ENCODE results near the gene ADGRD1. TPM values are rescaled to one million over a fixed set of nuclear protein-coding genes. Genes with fewer than 3 reads are reported as not detected.

ADGRD1 gene
- polyA plus RNA-seq, 3 donors: 4.7 to 17.9 (median 4.9) TPM

- Histone ChIP-seq H2AFZ (ENCODE audit: insufficient read depth, low read depth, low read length, poor library complexity, severe bottlenecking) (no peak overlapping the region), H4K20me1 (ENCODE audit: insufficient read depth, low read length) (no peaks in the 10 kb centered on the region), H3K27ac (ENCODE audit: low read depth in 1 of 2, low read length in 2 of 2) (no peak overlapping the region), H3K9ac (ENCODE audit: insufficient read depth, low read length, poor library complexity, severe bottlenecking) (no peak overlapping the region), H3K4me1 (ENCODE audit: control insufficient read depth in 1 of 2, insufficient read depth in 2 of 2, low read length in 2 of 2) (no peaks in the 10 kb centered on the region), H3K36me3 (replicated peaks in 1 of 2; ENCODE audit: control insufficient read depth in 1 of 2, insufficient read depth in 2 of 2, low read length in 2 of 2) (no peaks in the 10 kb centered on the region), H3K4me3 (replicated peaks in 1 of 3; ENCODE audit: low read depth in 2 of 3, low read length in 3 of 3) (no peak overlapping the region), H3K27me3 (ENCODE audit: control insufficient read depth in 2 of 2, insufficient read depth in 2 of 2, low read length in 2 of 2) (no peaks in the 10 kb centered on the region), H3K4me2 (replicated peaks; ENCODE audit: extremely low read depth, low read length, poor library complexity, severe bottlenecking) (no peak overlapping the region), H3K79me2 (ENCODE audit: insufficient read depth, low read length) (no peaks in the 10 kb centered on the region), H3K9me3 (replicated peaks in 1 of 2; ENCODE audit: control insufficient read depth in 1 of 2, insufficient read depth in 1 of 2, low read length in 2 of 2) (no peaks in the 10 kb centered on the region)
- Mint-ChIP-seq H3K4me1 (peaks cover 5% of the 10 kb centered on the region), H3K36me3 (peaks cover 8 to 13% of the 10 kb centered on the region in 2 donors), H3K27ac (no peak overlapping the region), H3K4me3 (no peak overlapping the region), H3K9me3 (peaks cover 0 to 3% (median 0%) of the 10 kb centered on the region in 7 donors), H3K27me3 (ENCODE audit: low read depth in 3 of 3) (peaks cover 1 to 6% (median 1%) of the 10 kb centered on the region in 3 donors)
- 98% methylated on average over 5 of the region's 8 CpGs for WGBS (ENCODE audit: insufficient coverage)
- intact Hi-C loops (cut with micrococcal nuclease): no loop called here
- TF ChIP-seq, protein P1, sequence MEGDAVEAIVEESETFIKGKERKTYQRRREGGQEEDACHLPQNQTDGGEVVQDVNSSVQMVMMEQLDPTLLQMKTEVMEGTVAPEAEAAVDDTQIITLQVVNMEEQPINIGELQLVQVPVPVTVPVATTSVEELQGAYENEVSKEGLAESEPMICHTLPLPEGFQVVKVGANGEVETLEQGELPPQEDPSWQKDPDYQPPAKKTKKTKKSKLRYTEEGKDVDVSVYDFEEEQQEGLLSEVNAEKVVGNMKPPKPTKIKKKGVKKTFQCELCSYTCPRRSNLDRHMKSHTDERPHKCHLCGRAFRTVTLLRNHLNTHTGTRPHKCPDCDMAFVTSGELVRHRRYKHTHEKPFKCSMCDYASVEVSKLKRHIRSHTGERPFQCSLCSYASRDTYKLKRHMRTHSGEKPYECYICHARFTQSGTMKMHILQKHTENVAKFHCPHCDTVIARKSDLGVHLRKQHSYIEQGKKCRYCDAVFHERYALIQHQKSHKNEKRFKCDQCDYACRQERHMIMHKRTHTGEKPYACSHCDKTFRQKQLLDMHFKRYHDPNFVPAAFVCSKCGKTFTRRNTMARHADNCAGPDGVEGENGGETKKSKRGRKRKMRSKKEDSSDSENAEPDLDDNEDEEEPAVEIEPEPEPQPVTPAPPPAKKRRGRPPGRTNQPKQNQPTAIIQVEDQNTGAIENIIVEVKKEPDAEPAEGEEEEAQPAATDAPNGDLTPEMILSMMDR (IDR thresholded peaks at IDR 0.05): no peak
- DNase-seq: no peak
Measured at GRCh38 chr12:131119936-131120335, 166.2 kb downstream of the ADGRD1 start.

DNA sequence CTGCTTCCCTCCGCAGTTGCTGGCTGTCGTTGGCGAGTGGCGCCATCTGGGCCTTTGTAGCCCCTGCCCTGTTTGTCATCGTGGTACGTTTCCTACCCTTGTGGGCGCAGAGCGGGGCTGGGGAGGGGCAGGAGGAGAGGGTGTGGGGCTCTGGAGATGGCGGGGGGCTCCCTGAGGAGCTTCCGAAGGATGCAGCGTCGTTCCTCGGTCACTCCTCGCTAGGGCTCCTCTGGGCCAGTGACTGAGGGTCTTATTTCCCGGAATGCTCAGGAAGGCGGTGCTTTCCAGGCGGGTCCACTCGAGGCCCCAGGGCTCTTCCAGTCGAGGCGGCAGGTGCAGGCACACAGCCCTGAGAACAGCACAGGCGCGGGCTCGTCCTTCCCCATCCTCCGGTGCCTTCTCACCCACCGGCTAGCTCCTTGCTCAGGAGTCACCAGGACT is 167.1 kb downstream of the ADGRD1 start:
- 94% methylated on average over 23 of the region's 25 CpGs for WGBS (ENCODE audit: insufficient coverage)
- Histone ChIP-seq H3K36me3 (replicated peaks in 1 of 2; ENCODE audit: control insufficient read depth in 1 of 2, insufficient read depth in 2 of 2, low read length in 2 of 2) (no peaks in the 10 kb centered on the region), H3K9me3 (replicated peaks in 1 of 2; ENCODE audit: control insufficient read depth in 1 of 2, insufficient read depth in 1 of 2, low read length in 2 of 2) (no peaks in the 10 kb centered on the region), H2AFZ (ENCODE audit: insufficient read depth, low read depth, low read length, poor library complexity, severe bottlenecking) (no peak overlapping the region), H3K4me3 (replicated peaks in 1 of 3; ENCODE audit: low read depth in 2 of 3, low read length in 3 of 3) (no peak overlapping the region), H3K4me1 (ENCODE audit: control insufficient read depth in 1 of 2, insufficient read depth in 2 of 2, low read length in 2 of 2) (no peaks in the 10 kb centered on the region), H3K4me2 (replicated peaks; ENCODE audit: extremely low read depth, low read length, poor library complexity, severe bottlenecking) (no peak overlapping the region), H4K20me1 (ENCODE audit: insufficient read depth, low read length) (no peaks in the 10 kb centered on the region), H3K79me2 (ENCODE audit: insufficient read depth, low read length) (no peaks in the 10 kb centered on the region), H3K27me3 (ENCODE audit: control insufficient read depth in 2 of 2, insufficient read depth in 2 of 2, low read length in 2 of 2) (no peaks in the 10 kb centered on the region), H3K27ac (ENCODE audit: low read depth in 1 of 2, low read length in 2 of 2) (no peak overlapping the region), H3K9ac (ENCODE audit: insufficient read depth, low read length, poor library complexity, severe bottlenecking) (no peak overlapping the region)
- TF ChIP-seq, protein P1 (IDR thresholded peaks at IDR 0.05): no peak
- Mint-ChIP-seq H3K4me3 (no peak overlapping the region), H3K9me3 (peaks cover 0 to 3% (median 0%) of the 10 kb centered on the region in 7 donors), H3K4me1 (peaks cover 5% of the 10 kb centered on the region), H3K27me3 (ENCODE audit: low read depth in 3 of 3) (peaks cover 1 to 4% (median 1%) of the 10 kb centered on the region in 3 donors), H3K27ac (no peak overlapping the region), H3K36me3 (peaks cover 6 to 8% of the 10 kb centered on the region in 2 donors)
- intact Hi-C loops (cut with micrococcal nuclease): no loop called here
- no peak for DNase-seq
